NCI-H1105 treated with DMSO at 0.1 percent for 48 hours (cell line): ENCODE results near the gene SLC31A2.
"Not testable (repeated sequence)": the region's sequence is repeated elsewhere in the genome, so short reads cannot be mapped to it uniquely, and the experiment has no call there.

ENCODE experiments used
- DNase-seq: peaks from one replicate; lab custom pipeline; 2025; lab: John Stamatoyannopoulos, UW

SLC31A2 gene, protein sequence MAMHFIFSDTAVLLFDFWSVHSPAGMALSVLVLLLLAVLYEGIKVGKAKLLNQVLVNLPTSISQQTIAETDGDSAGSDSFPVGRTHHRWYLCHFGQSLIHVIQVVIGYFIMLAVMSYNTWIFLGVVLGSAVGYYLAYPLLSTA

DNA sequence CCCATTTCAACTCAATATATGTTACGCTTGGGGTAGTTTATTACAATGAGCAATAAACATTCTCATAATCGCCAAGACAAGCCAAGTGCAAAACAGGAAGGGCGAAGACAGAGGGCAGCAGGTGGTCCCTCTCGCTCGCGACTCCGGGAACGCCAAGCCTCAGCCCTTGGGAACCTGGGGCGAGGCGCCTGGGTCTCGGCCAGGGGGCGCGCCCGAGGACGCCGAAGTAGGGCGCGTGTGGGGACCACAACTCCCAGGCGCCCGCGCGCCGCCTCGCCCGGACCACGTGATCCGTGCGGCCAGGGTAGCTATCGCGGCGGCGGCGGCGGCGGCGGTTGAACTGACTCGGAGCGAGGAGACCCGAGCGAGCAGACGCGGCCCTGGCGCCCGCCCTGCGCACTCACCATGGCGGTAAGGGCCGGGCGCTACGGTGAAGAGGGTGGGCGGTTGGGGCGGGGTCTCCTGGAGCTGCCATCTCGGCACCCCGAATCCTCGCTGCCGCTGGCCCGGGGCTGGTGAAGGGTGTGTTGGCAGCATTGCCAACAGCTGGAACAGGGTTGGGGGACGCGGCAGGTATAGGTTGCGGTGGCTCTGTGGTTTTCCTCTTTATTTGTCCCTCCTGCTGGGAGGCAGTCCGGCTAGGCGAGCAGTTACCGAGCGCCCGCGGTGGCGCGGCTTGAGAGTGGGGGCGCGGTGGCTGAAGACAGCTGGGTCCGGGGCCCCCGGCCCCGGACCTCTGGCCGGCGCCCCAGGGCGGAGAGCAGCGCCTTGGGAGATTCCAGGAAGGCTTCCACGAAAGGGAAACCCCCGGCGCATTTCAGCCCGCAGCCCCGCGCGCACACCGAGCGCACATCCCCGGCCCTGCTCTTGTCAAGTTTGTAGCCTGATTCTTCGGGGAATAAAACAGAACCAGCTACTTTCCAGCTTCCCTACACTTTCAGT, at the start of gene SLC31A2:
SLC31A2 (plus strand) TSS at position 338 of the 942 bp plus-strand sequence; CDS start at position 406, 68 bp downstream.
- peak; percentile 85 for DNase-seq

DNA sequence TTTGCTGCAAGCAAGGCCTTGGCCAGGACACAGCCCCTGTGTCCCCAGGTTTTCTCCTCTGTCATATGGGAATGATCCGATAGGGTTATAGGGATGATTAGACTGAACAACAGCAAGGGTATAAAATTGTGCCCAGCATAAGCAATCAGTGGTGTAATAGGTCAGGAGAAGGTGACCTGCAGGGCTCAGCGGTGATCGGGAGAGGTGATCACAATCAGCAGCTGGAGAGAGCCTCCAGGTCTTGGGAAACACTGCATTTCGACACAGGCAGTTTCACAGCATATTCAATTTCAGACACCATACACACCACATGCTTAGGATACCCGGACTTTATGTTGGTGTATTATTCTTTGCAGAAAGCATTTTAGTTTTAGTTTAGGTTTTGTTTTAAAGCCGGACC, 45.5 kb upstream of the SLC31A2 start:
- not testable (repeated sequence) for DNase-seq

DNA sequence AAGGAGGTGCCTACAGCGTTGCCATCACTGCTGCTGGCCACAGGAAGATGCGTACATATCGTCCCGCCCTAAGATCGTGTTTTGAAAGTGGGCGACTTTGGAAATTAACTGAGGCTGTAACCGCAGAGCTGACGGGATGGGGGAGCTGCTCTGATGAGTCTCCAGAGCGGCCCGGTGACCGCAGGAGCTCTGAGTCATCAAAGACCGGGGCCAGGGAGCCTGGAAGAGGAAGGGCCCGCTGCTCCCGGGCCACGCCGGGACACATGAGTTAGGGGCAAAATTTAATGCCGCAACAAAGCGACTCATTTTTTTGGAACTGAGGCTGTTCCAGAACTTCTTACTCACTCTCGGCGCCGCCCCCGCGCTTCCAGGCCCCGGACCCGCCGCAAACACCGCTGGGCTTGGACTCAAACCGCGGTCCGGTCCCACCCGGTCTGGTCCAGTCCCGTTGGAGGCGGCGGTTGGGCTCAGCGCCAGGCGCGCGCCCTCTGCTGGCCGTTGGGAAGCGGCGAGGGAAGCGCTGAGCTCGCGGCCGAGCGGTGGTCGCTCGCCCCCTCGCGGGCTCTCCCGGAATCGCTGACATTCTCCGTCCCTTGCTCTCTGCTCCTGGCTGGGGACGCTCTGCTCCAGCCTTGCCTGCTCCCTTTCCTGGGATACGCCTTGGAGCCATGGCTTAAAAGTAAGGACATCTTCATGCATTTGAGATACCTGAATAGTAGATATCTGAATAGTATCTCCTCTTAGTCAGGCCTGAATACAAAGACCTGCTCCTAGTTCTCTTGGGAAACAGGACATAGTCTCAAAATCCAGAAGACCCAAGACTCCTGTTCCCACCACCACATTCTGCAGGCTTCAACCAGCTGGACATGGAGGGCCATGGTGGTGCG, 39.5 kb upstream of the SLC31A2 start:
- DNase-seq, result not testable (repeated sequence)

- peak; percentile 8 for DNase-seq
Measured at GRCh38 chr9:113112706-113113510, 37.9 kb upstream of the SLC31A2 start.

DNA sequence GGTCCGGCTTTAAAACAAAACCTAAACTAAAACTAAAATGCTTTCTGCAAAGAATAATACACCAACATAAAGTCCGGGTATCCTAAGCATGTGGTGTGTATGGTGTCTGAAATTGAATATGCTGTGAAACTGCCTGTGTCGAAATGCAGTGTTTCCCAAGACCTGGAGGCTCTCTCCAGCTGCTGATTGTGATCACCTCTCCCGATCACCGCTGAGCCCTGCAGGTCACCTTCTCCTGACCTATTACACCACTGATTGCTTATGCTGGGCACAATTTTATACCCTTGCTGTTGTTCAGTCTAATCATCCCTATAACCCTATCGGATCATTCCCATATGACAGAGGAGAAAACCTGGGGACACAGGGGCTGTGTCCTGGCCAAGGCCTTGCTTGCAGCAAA, 32.0 kb upstream of the SLC31A2 start:
- DNase-seq, result not testable (repeated sequence)

DNA sequence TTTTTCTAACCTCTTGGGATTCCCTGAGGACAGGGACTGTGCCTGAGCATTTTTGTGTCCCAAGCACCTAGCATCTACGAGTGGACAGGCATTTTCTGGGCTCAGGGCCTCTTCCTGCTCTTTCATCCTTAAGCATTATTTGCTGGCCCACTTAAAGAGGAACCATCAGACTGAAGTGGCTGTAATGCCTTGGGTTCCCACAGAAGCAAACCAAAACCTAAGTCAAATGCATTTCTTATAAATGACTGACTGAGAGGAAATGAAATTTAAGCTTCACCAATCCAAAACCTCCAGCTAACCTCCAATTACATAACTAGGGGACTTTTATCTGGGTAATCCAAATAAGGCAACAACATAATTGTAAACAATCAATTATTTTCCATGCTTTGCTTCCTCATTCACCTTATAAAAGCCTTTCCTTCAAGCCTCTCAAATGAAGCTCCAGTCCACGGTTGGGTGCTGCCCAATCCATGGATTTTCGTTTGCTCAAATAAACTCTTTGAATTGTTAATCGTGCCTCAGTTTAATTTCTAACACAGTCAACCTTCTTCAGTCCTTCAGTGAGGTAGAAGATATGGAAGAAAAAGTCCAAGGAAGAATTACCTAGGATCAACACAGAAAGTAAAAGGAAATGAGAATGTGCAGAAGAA, 25.3 kb upstream of the SLC31A2 start:
- no peak for DNase-seq

DNA sequence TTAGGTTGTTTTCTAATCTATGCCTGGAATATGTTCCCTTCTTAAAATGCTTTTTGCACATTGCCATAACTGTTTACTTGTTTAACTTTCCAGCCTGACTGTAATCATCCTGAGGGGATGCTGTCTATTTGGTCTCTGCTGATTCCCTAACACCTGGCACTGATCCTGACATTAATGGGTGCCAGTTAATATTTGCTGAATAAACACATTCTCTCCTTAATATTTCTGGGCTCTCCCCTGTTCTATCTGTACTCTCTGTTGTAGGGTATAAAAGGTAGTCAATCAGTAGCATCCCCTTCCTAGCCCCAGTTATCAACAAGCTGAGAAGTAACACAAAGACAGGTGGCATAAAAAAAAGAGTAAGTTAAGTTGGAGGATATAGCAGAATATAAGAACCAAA, 21.3 kb upstream of the SLC31A2 start:
- no peak for DNase-seq

- no peak for DNase-seq
Measured at GRCh38 chr9:113129884-113130283, 20.9 kb upstream of the SLC31A2 start.

DNA sequence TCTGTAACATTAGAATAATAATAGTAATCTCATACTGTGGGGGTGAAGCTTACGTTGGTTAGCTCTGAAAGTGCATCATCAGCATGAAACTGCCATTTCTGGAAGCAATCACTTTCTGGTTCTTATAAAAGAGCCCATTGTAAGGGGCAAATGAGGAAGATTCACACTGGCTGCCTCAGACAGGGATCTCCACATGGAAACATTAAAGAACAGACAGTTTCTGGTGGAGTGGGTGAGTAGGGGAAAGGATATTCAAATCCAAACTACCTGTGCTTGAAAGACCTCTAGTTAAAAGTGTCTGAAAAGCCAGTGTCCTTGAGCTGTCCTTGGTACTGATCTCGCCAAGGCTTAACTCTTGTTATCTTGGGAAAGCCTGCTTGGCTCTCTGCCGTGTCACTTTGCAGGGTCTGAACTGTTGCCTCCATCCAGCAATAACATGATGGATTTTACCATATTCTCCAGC, 19.1 kb upstream of the SLC31A2 start:
- DNase-seq, result no peak

DNA sequence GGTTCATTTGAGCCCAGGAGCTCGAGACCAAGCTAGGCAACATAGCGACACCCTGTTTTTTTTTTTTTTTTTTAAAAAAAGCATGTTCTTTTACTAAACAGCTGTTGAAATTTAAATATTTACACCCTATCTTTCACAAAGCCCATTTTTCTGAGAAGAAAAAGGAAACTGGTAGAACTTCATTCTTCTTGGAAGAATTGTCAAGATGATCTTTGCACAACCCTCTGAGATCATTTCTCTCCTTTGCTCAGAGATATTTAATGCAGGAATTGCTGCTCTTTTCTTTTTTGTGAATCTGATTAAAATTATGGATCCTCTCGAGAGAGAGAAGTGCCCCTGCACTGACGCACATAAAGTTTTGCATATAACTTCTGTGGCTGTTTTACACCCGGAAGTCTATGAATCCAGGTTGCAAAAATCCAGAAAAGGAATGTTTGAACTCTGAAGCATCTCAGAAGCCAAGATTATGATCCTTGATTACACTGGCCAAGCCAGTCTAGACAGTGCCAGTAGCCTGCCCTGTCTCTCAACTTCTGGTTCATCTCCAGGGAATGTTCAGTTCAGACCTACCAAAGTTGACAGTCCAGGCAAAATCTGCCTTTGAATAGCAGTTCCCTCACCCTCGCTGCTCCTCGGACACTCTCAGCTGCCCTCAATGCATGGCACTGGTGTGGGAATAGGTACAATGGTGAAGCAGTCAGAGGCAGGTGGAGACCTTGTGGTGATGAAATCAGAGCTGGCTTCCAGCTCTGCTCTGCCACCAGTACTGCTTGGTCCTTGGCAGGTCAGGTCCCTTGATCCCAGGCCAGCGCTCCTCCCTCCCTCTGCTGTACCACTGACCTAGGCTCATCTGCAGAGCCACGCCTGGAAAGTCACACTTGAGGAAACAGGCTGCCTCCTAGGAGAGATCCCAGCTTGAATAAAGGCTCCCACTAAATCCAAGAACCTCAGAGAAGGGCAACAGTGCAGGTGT, 13.3 kb upstream of the SLC31A2 start:
- DNase-seq, result no peak

DNA sequence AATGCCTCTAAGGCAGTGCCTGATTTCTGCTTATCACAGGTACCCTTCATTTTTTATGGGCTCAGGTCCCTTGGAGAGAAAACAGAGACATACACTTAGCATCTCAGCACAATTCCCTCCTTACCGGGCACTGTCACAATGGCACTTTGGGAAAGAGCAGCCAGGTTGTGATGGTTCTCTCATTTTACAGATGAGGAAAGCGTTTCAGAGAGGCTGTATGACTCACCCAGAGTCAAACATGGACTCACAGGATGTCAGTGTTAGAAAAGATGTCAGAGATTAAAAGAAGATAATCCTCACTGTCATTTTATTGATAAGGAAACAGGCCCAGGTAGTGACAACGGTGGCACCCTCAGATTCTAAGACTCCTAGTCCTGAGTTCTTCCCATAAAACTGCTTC, 12.0 kb upstream of the SLC31A2 start:
- DNase-seq, result no peak

GRCh38 chr9:113139225-113139829, 11.5 kb upstream of the SLC31A2 start:
- DNase-seq, result no peak

- no peak for DNase-seq
Measured at GRCh38 chr9:113139953-113140352, 10.9 kb upstream of the SLC31A2 start.

DNA sequence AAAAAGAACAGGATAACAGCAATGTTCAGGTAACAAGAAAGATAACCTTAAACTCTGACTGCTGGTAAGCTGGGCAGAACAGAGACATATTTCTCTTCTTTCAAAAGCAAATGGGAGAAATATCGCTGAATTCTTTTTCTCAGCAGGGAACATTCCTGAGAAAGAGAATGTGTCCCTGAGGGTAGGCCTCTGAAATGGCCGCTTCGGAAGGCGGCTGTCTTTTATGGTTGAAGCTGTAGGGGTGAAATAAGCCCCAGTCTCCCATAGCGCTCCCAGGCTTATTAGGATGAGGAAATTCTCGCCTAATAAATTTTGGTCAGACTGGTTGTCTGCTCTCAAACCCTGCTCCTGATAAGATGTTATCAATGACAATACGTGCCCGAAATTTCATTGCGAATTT, 9.9 kb upstream of the SLC31A2 start:
- not testable (repeated sequence) for DNase-seq

GRCh38 chr9:113143432-113144227, 7.2 kb upstream of the SLC31A2 start:
- DNase-seq, result no peak

GRCh38 chr9:113148372-113148705, 2.5 kb upstream of the SLC31A2 start:
- no peak for DNase-seq

DNA sequence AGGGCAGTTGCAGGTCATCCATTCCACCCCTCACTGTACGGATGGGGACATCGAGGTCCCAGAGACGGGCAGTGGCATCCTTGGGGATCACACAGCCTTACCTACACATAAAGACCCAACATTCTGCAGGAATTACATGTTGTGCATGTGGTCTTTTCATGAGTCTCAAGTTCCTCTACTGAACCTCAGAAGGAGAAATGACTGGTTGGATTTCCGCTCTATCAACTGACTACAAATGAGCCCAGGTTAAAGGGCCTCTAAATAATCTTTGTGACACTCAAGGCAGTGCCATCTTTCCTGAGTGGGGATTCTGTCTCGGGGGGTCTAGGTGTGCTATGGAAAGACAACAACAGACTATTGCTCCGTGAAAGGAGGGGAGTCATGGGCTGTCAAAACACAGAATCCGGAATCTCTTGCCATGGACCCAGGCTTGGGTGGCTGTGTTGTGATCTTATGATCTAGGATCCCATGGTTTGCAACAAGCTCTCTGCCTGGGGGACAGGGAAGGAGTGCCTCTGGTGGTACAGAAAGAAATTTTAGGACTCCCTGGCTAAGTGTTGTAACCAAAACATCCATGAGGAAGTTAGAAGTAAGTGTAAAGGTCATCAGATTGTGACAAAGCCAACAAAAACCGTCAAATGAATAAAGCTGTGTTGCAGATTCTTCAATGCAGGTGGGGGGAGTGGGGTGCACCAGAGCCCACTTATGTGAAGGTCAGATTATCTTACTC, 1.9 kb upstream of the SLC31A2 start:
- no peak for DNase-seq

DNA sequence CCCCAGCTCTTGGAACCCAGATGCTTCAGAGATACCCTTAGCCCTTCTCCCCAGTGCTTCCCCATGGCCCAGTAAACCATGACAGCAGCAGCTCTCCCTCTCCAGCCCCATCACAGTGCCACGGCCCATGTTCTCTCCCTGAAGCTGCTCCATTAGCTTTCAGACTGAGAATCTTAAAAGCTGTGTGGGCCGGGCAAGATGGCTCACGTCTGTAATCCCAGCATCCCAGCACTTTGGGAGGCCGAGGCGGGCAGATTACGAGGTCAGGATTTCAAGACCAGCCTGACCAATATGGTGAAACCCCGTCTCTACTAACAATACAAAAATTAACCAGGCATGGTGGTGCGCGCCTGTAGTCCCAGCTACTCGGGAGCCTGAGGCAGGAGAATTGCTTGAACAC, 1.2 kb upstream of the SLC31A2 start:
- DNase-seq, result not testable (repeated sequence)
